ENCODE data around the gene C2orf72. TPM values are rescaled to one million over a fixed set of nuclear protein-coding genes. Genes with fewer than 3 reads are reported as not detected.

The C2orf72 gene
- total RNA-seq, 4 donors from 2014 or later, result 0.06 to 0.83 (median 0.17) TPM; not detected in 1

GRCh38 chr2:231034291-231034882 lies 2.9 kb upstream of the C2orf72 start:
- peaks cover 0 to 74% (median 32%) of the 10 kb centered on the region in 4 donors for H3K27me3 ChIP-seq
- no peak for TF ChIP-seq POLR2A (IDR thresholded peaks at IDR 0.05; ENCODE audit: low read depth)
- TF ChIP-seq POLR2AphosphoS5 (IDR thresholded peaks at IDR 0.05), result no peak
- TF ChIP-seq EP300 (IDR thresholded peaks at IDR 0.05), result no peak
- no peak for TF ChIP-seq CTCF (IDR thresholded peaks at IDR 0.05)
- H3K36me3 ChIP-seq, result no peaks in the 10 kb centered on the region
- H3K4me3 ChIP-seq, result no peak overlapping the region
- DNase-seq (ENCODE audit: extremely low spot score), result no peak
- H3K9me3 ChIP-seq, result no peaks in the 10 kb centered on the region
- WGBS, result 35% methylated on average over 4 of the region's 4 CpGs
- H3K27ac ChIP-seq (replicated peaks in 1 of 4), result no peak overlapping the region
- intact Hi-C loops (cut with DNase I), result no loop called here
- H3K4me1 ChIP-seq, result peaks cover 0 to 17% (median 12%) of the 10 kb centered on the region in 4 donors

- no peak for DNase-seq (ENCODE audit: extremely low spot score)
- peaks cover 0 to 17% (median 12%) of the 10 kb centered on the region in 4 donors for H3K4me1 ChIP-seq
- H3K27ac ChIP-seq (replicated peaks in 1 of 4), result no peak overlapping the region
- no peak overlapping the region for H3K4me3 ChIP-seq
- TF ChIP-seq POLR2A (IDR thresholded peaks at IDR 0.05; ENCODE audit: low read depth), result no peak
- no peak for TF ChIP-seq EP300 (IDR thresholded peaks at IDR 0.05)
- TF ChIP-seq CTCF (IDR thresholded peaks at IDR 0.05), result no peak
- no peak for TF ChIP-seq POLR2AphosphoS5 (IDR thresholded peaks at IDR 0.05)
- H3K36me3 ChIP-seq, result no peaks in the 10 kb centered on the region
- 80% methylated on average over 4 of the region's 4 CpGs for WGBS
- peaks cover 0 to 86% (median 35%) of the 10 kb centered on the region in 4 donors for H3K27me3 ChIP-seq
- no peaks in the 10 kb centered on the region for H3K9me3 ChIP-seq
- intact Hi-C loops (cut with DNase I), result no loop called here
These were observed 1.2 kb upstream of the C2orf72 start for GRCh38 chr2:231036131-231036530.

- no peaks in the 10 kb centered on the region for H3K9me3 ChIP-seq
- H3K36me3 ChIP-seq, result no peaks in the 10 kb centered on the region
- intact Hi-C loops (cut with DNase I), result no loop called here
- TF ChIP-seq EP300 (IDR thresholded peaks at IDR 0.05), result no peak
- no peak for TF ChIP-seq CTCF (IDR thresholded peaks at IDR 0.05)
- no peak for TF ChIP-seq POLR2AphosphoS5 (IDR thresholded peaks at IDR 0.05)
- no peak for TF ChIP-seq POLR2A (IDR thresholded peaks at IDR 0.05; ENCODE audit: low read depth)
- peak overlapping the region in 1 of 4 donors; percentile 31 for H3K4me3 ChIP-seq
- peaks cover 0 to 91% (median 37%) of the 10 kb centered on the region in 4 donors for H3K27me3 ChIP-seq
- DNase-seq (ENCODE audit: extremely low spot score), result no peak
- WGBS, result 57% methylated on average over 12 of the region's 12 CpGs
- no peak overlapping the region for H3K27ac ChIP-seq (replicated peaks in 1 of 4)
- peaks cover 0 to 17% (median 12%) of the 10 kb centered on the region in 4 donors for H3K4me1 ChIP-seq
These were observed 681 bp upstream of the C2orf72 start for GRCh38 chr2:231036578-231037106.

- intact Hi-C loops (cut with DNase I), result no loop called here
- Histone ChIP-seq H3K4me1 (peaks cover 0 to 17% (median 12%) of the 10 kb centered on the region in 4 donors), H3K27me3 (peaks cover 0 to 91% (median 39%) of the 10 kb centered on the region in 4 donors), H3K36me3 (no peaks in the 10 kb centered on the region), H3K4me3 (peak overlapping the region; percentile 30 to 53 (median 36)), H3K9me3 (no peaks in the 10 kb centered on the region), H3K27ac (replicated peaks in 1 of 4) (no peak overlapping the region)
- TF ChIP-seq EP300 (IDR thresholded peaks at IDR 0.05), result no peak
- no peak for TF ChIP-seq POLR2A (IDR thresholded peaks at IDR 0.05; ENCODE audit: low read depth)
- TF ChIP-seq POLR2AphosphoS5 (IDR thresholded peaks at IDR 0.05), result no peak
- no peak for TF ChIP-seq CTCF (IDR thresholded peaks at IDR 0.05)
- 3% methylated on average over 11 of the region's 104 CpGs for WGBS
- no peak for DNase-seq (ENCODE audit: extremely low spot score)
These were observed 584 bp downstream of the C2orf72 start for GRCh38 chr2:231037731-231038482.

All from esophagus muscularis mucosa (tissue), 4 donors.